Stimulated activated CD8-positive, alpha-beta memory T cell treated with anti-CD3 and anti-CD28 coated beads, Interleukin-12 subunit alpha, Interleukin-12 subunit beta, amount 100 ng/mL, for 1 hour (primary cell): ENCODE results near the gene SYT5.
"Not testable (repeated sequence)": the region's sequence is repeated elsewhere in the genome, so short reads cannot be mapped to it uniquely, and the experiment has no call there.

Experiments used
- DNase-seq: peaks from one replicate; pipeline ENCODE4 v3.0.0-alpha.2; 2020; ENCODE audit warnings: low read depth

SYT5 gene

DNA sequence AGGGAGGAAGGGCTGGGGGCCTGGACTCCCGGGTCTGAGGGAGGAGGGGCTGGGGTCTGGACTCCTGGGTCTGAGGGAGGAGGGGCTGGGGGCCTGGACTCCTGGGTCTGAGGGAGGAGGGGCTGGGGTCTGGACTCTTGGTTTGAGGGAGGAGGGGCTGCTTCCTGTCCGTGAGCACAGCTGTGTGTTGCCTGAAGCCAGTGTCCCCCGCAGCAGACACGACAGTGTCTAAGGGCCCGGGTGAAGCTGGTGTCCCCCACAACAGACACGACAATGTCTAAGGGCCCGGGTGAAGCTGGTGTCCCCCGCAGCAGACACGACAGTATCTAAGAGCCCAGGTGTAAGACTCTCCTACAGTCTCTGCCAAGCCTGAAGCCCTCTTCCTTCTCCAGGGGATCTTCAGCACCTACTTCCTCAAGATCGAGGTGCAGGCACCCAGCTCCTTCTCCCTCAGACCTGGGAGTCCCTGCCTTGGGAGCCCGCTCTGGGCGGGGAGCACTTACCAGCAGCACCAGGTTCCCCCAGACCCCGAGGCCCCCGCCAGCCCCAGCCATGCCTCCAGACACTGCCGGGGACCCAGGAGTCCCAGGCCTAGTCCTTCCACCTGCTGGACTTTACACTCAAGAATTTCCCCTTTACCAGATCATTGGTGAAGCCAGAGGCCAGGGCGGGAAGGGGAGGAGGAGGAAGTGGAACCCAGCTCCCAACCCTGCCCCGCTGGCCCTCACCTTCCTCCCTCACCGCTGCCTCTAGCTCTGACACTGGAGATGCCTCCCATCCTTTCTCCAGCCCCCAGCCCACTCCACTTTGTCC, 29.0 kb upstream of the SYT5 start, which contains the start of gene PTPRH:
Gene PTPRH (minus strand): TSS at position 622 of the 813 bp plus-strand sequence. CDS start 68 bp downstream, at position 554.
- no peak for DNase-seq

GRCh38 chr19:55206664-55207500, 26.8 kb upstream of the SYT5 start:
- peak; percentile 5 for DNase-seq

DNA sequence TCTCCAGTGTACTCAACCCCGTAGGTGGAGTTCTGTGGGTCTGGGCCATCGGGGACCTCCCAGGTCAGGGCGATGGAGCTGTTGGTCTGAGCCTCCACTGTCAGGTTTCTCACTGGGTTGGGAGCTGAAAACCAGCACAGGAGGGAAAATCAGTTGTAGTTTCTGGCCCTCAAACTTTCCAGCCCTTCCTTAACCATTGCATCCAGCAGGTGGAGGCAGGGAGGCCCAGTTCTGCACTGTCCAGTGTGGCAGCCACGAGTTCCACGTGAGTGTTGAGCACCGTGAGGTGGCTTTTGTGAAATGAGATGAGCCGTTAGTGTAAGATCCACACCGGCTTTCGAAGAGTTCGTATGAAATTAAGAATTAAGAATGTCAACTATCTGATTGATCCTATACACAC, 22.1 kb upstream of the SYT5 start:
- not testable (repeated sequence) for DNase-seq

DNA sequence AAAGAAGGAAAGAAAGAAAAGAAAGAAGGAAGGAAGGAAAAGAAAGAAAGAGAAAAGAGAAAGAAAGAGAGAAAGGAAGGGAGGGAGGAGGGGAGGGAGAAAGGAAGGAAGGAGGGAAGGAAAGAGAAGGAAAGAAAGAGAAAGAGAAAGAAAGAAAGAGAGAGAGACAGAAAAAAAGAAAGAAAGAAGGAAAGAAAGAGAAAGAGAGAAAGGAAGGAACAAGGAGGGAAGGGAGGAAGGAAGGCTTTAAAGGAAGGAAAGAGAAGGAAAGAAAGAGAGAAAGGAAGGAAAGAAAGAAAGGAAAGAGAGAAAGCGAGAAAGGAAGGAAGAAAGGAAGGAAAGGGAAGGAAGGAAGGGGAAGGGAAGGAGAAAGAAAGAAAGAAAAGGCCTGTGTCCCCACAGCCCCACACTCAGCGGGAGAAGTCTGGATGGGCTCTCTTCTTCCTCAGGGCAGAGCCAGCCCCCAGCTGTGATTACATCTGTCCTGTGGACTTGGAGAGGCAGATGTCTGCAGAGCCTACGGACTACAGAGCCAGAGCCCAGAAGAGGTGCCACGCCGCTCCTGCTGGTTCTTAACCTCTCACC, 19.6 kb upstream of the SYT5 start:
- DNase-seq: no peak

DNA sequence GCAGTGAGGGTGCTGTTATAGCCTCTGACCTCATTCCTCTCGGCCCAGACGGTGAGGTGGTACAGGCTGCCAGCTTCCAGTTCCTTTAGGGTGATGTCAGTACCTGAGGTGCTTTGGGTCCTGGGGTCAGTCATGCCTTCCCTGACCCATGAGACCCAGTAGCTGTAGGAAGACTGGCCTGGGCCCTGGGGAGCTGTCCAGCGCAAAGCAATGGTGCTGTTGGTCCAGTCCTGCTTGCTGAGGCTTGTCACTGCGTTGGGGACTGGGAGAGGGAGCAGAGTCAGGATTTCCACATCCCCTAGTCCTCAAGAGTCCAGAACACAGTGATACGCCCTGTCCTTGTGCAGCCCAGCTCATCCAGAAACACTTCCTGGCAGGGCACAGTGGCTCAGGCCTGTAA, 18.6 kb upstream of the SYT5 start:
- no peak for DNase-seq

GRCh38 chr19:55197528-55197927, 17.4 kb upstream of the SYT5 start:
- no peak for DNase-seq

GRCh38 chr19:55196803-55197202, 16.7 kb upstream of the SYT5 start:
- no peak for DNase-seq

DNA sequence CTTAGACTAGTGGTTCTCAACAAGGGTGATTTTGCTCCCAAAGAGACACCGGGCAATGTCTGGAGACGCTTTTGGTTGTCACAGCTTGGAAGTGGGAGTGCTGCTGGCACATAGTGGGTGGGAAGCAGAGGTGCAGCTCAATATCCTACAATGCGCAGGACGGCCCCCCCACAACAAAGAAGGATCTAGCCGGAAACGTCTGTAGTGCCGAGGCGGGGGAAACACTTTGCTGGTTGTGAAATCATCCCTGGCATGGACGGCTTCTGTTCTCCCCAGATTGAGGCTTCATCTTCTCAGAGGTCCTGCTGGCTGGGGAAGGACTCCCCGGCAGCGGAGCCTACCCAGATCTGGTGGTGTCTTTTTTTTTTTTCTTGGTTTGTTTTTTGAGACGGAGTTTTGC, 13.4 kb upstream of the SYT5 start:
- DNase-seq: no peak

DNA sequence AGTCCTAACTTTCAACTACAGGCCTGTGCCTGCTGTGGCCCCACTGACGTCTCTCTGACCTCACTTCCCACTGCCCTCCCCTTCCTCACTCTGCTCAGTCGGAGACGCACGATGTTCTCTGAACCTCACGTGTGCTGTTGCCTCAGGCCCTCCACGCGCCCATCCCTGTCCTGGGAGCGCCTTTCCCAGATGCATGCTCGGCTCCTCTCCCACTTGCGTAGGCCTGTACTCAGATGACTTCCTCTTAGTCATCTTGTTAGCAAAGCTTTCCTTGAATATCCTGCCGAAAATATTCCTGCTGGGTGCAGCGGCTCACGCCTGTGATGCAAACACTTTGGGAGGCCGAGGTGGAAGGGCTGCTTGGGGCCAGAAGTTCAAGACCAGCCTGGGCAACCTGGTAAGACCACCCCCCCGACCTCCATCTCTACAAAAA, 9.3 kb upstream of the SYT5 start:
- DNase-seq: no peak

- DNase-seq: no peak
Measured at GRCh38 chr19:55188625-55189024, 8.5 kb upstream of the SYT5 start.

GRCh38 chr19:55186080-55186479, 6.0 kb upstream of the SYT5 start:
- no peak for DNase-seq

DNA sequence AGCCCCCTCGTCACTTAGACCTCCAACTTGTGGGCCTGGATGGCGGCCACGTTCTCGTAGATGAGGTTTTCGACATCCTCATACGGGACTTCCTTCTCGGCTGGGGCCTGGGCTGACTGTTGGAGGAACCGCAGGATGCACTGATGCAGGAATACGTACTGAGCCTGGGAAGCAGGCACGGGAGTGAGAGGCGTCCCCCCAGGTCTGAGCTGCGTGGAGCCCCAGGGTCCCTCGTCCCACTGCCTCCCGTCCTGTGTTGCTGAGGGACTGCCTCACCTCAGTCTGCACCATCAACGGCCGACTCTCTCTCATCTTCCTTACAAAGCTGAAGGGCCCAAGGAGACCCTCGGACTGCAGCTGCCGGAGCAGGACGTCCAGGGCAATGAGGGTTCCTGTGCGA, 1.7 kb upstream of the SYT5 start:
- DNase-seq: no peak

DNA sequence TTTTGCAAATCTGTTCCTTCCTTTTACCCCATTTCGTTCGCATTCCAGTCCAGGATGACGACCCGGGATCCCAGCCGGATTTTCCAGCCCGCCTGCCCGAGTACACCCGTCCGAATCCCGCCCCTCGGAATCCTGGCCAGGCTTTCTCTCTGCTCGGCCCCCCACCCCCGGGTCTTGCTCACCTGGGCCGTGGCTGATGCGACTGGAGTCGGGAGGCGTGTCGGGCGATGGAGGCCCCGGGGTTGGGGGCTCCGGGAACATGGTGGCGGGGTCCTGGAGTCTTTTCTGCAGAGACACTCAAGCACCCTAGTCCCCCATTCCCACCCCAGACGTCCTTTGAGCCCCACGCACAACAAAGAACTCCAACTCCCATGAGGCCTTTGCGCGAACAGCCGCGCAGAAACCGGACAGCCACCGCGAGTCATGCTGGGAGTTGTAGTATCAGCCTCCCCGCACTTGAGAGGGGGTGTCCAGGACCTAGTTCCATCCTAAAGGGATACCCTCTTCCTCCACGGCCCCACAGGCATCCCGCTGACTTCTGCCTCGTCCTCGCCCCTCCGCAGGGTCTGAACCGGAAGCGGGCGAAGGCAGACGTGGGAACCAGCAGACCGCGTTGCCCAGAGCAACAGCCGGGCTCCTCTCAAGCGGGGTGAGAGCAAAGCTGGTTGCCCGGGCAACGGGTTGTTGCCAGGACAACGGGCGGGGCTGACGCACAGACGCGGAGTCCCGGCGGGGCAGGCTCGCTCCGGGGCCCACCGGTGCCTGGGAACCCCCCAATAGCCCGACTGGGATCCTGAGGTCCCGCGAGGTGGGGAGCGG, 1.1 kb downstream of the SYT5 start:
- peak; percentile 87 for DNase-seq

DNA sequence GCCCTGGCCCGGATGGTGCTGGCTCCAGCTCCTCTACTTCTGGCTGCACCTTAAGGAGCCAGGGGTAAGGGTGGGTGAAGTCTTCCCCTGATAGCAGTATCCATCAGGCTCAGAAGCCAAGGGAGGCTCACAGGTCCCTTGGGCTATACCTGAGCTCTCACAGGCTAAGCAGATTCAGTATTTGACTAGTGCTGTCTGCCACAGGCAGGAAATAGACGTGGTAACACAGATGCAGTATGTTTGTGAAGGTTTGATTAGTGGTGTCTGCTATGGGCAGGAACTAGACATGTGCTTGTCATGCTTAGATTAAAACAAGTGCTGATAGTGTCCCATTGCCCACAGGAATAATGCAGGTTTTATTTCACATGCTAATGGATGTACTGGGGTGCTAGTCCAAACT, 4.0 kb downstream of the SYT5 start:
- no peak for DNase-seq

- no peak for DNase-seq
Measured at GRCh38 chr19:55175117-55175867, 4.8 kb downstream of the SYT5 start.

GRCh38 chr19:55174425-55175116, 5.5 kb downstream of the SYT5 start:
- no peak for DNase-seq

GRCh38 chr19:55173714-55174409, 6.2 kb downstream of the SYT5 start:
- no peak for DNase-seq

DNA sequence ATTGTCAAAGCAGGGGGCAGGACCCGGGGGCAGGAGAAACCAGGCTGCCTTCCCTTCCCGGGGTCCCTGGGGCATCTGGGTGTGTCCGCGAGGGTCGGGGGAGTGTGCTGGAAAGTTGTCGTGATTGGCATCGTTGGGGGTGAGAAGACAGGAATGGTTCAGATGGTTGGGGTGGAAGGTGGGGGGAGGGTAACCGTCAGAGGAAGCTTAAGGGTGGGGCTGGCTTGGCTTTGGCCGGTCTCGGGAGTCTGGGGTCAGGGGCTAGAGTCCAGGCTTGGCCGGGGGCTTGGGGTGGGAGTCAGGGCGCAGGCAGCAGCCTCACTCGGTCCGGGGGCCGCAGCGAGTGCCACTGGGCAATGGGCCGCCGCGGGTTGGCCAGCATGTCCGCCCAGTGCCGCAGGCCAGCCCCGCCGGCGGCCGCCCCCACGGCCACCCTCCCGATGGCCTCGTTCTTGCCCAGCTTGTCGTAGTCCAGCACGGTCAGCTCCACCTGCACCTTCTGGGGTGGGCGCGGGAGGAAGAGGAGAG, 6.8 kb downstream of the SYT5 start:
- no peak for DNase-seq

- no peak for DNase-seq
Measured at GRCh38 chr19:55172741-55173140, 7.3 kb downstream of the SYT5 start.

GRCh38 chr19:55172318-55172717, 7.8 kb downstream of the SYT5 start:
- not testable (repeated sequence) for DNase-seq
